ENCODE measurements around the gene CTIF.
A peak's percentile ranks its signal among the peaks of the same experiment; 100 is the strongest.

GRCh38 chr18:48687346-48688042, 148.7 kb downstream of the CTIF start:
- no peak for TF ChIP-seq CTCF (IDR thresholded peaks at IDR 0.05)
- peak in 1 of 2 donors; percentile 21 for TF ChIP-seq POLR2A (IDR thresholded peaks at IDR 0.05)
